Upper lobe of left lung (tissue), 6 donors: ENCODE data around the gene HHAT. TPM values are rescaled to one million over a fixed set of nuclear protein-coding genes. Genes with fewer than 3 reads are reported as not detected.

Experiments
- ATAC-seq, 2 donors: fragments of 200-7000 bp; cut with Tn5 transposase; one replicate each; pipeline ENCODE4 v1.9.1; 2022; ENCODE audit warnings: mild to moderate bottlenecking in 2 of 2, moderate library complexity in 2 of 2; ENCODE audit not compliant: low FRiP score in 2 of 2
- DNase-seq, 2 donors: peaks; one replicate each; pipeline ENCODE4 v3.0.0-alpha.2; 2019 to 2020
- H3K27ac ChIP-seq, 4 donors: fragments of 200-600 bp; sonication (generic); one replicate each; pipeline ENCODE4 v1.5.1; 2016 to 2019
- H3K27me3 ChIP-seq, 4 donors: fragments of 200-600 bp; sonication (generic); one replicate each; pipeline ENCODE4 v1.5.1; 2017 to 2019
- H3K36me3 ChIP-seq, 4 donors: fragments of 200-600 bp; sonication (generic); one replicate each; pipeline ENCODE4 v1.5.1; 2016 to 2019
- H3K4me1 ChIP-seq, 4 donors: fragments of 200-600 bp; sonication (generic); one replicate each; pipeline ENCODE4 v1.5.1; 2018 to 2019
- H3K4me3 ChIP-seq, 4 donors: fragments of 200-600 bp; sonication (generic); one replicate each; pipeline ENCODE4 v1.5.1; 2017 to 2019; ENCODE audit warnings: mild to moderate bottlenecking in 2 of 4, moderate library complexity in 1 of 4
- H3K9me3 ChIP-seq, 4 donors: fragments of 200-600 bp; sonication (generic); one replicate each; pipeline ENCODE4 v1.5.1; 2018 to 2019
- EP300 ChIP-seq, 4 donors: sonication (generic); formaldehyde crosslinking; IDR thresholded peaks; one replicate each; pipeline ENCODE4 v1.5.1; 2017; ENCODE audit warnings: antibody characterized with exemption in 4 of 4, control low read depth in 2 of 4
- POLR2A ChIP-seq, 4 donors: fragments of 450-650 bp; IDR thresholded peaks; one replicate each; pipeline ENCODE4 v1.5.1; 2016 to 2017; ENCODE audit warnings: antibody characterized with exemption in 4 of 4, mild to moderate bottlenecking in 2 of 4
- POLR2AphosphoS5 ChIP-seq, 2 donors: sonication (generic); formaldehyde crosslinking; IDR thresholded peaks; one replicate each; pipeline ENCODE4 v1.5.1; 2017; ENCODE audit warnings: antibody characterized with exemption in 2 of 2
- WGBS, 2 donors: methylation state at CpG; one replicate each; pipeline ENCODE4 v1.1.5; 2017 to 2018; 5-methylcytosine and 5-hydroxymethylcytosine counted together
- total RNA-seq, 6 donors: library from RNA; depleted of rRNA in 4 of 6; stranded (reverse); fragments of >200 nt in 4 of 6; gene quantifications; one replicate each; pipeline versions ENCODE4 v1.1.0 to v1.2.1, GENCODE V29; 2016 to 2021
- TF ChIP-seq, protein P1 (sequence below), 6 experiments: fragments of 450-650 bp in 4 of 6; fragments of 200-600 bp in 2 of 6; sonication (generic) in 2 of 6; IDR thresholded peaks; one replicate each; pipeline ENCODE4 v1.5.1; 2016 to 2019; ENCODE audit warnings: antibody characterized with exemption in 6 of 6
- donor health status: DM: no; HTN: no; CAD: no; lungs with moderate emphysema.
- donor health status: DM: no; HTN: yes; CAD: no; lungs with severe emphysema.

The HHAT gene
- total RNA-seq, 6 donors from 2014 or later: 4.6 to 8.1 (median 5.7) TPM

DNA sequence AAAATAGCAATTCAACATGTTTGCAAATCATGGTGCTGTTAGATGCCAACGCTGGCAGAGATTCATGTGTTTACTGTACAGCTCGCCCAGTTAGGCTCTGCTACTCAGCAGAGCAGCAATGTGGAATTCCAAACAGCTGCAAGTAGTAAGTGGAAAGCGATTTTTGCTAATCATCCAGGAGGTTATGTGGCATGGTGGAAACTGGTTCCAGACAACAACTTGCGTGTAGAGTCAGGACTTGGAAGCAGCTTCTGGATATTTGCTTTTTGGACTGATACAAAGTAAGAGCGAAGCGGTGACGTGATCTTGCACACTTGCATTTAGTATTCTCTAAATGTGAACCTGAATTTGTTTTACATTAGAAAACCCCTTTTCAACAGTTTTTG is 27.1 kb upstream of the HHAT start:
- no peak overlapping the region for H3K4me3 ChIP-seq
- no peak for DNase-seq
- TF ChIP-seq EP300 (IDR thresholded peaks at IDR 0.05) (no peak), POLR2A (IDR thresholded peaks at IDR 0.05) (no peak), POLR2AphosphoS5 (IDR thresholded peaks at IDR 0.05) (no peak)
- TF ChIP-seq, protein P1, sequence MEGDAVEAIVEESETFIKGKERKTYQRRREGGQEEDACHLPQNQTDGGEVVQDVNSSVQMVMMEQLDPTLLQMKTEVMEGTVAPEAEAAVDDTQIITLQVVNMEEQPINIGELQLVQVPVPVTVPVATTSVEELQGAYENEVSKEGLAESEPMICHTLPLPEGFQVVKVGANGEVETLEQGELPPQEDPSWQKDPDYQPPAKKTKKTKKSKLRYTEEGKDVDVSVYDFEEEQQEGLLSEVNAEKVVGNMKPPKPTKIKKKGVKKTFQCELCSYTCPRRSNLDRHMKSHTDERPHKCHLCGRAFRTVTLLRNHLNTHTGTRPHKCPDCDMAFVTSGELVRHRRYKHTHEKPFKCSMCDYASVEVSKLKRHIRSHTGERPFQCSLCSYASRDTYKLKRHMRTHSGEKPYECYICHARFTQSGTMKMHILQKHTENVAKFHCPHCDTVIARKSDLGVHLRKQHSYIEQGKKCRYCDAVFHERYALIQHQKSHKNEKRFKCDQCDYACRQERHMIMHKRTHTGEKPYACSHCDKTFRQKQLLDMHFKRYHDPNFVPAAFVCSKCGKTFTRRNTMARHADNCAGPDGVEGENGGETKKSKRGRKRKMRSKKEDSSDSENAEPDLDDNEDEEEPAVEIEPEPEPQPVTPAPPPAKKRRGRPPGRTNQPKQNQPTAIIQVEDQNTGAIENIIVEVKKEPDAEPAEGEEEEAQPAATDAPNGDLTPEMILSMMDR (IDR thresholded peaks at IDR 0.05): no peak
- no peaks in the 10 kb centered on the region for H3K36me3 ChIP-seq
- no peaks in the 10 kb centered on the region for H3K9me3 ChIP-seq
- ATAC-seq: no peak
- WGBS, 2 donors: 55 to 58% methylated on average over 7 of the region's 7 CpGs
- H3K27me3 ChIP-seq: no peaks in the 10 kb centered on the region
- H3K4me1 ChIP-seq: peaks cover 2 to 13% (median 8%) of the 10 kb centered on the region in 4 donors
- H3K27ac ChIP-seq: no peak overlapping the region

DNA sequence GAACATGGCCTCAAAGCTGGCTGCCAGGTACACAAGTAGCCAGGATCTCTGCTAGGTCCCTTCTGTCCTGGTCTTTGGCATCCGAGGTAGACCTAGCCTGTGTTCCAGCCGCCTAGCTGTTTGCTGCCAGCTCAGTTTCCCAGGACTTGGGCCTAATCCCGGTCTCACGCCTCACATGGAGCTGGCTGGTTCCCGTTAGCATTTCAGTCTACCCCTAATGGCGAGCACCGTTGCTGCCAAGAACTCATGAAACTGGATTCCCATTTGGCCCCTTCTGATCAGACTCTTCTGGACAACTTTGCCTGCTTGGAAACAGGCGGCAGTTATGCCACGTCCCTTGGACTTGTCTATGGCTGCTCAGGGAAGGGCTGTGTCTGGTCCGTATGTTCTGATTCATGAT is 26.2 kb upstream of the HHAT start:
- Histone ChIP-seq H3K27ac (no peak overlapping the region), H3K9me3 (no peaks in the 10 kb centered on the region), H3K36me3 (no peaks in the 10 kb centered on the region), H3K27me3 (no peaks in the 10 kb centered on the region), H3K4me1 (peaks cover 2 to 13% (median 8%) of the 10 kb centered on the region in 4 donors), H3K4me3 (no peak overlapping the region)
- no peak for TF ChIP-seq POLR2AphosphoS5 (IDR thresholded peaks at IDR 0.05)
- TF ChIP-seq, protein P1 (IDR thresholded peaks at IDR 0.05): no peak
- TF ChIP-seq POLR2A (IDR thresholded peaks at IDR 0.05): no peak
- no peak for TF ChIP-seq EP300 (IDR thresholded peaks at IDR 0.05)
- DNase-seq (no peak), ATAC-seq (no peak)
- 80 to 94% methylated on average over 10 of the region's 10 CpGs for WGBS, 2 donors

DNA sequence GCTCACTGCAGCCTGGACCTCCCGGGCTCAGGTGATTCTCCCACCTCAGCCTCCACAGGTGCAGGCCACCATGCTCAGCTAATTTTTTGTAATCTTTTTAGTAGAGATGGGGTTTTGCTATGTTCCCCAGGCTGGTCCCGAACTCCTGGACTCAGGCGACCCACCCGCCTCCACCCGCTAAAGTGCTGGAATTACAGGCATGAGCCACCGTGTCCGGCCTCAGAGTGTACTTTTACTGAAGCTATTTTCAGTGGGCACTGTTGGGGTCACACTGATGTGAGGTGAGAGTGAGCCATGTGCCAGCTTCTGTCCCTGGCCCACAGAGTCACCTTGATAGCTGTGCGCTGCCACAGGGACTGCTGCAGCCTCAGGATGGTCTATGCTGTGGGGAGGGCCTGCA is 25.3 kb upstream of the HHAT start:
- ATAC-seq (no peak), DNase-seq (no peak)
- Histone ChIP-seq H3K27ac (no peak overlapping the region), H3K27me3 (no peaks in the 10 kb centered on the region), H3K4me3 (no peak overlapping the region), H3K4me1 (peaks cover 2 to 13% (median 8%) of the 10 kb centered on the region in 4 donors), H3K36me3 (no peaks in the 10 kb centered on the region), H3K9me3 (no peaks in the 10 kb centered on the region)
- TF ChIP-seq, protein P1 (IDR thresholded peaks at IDR 0.05): no peak
- no peak for TF ChIP-seq POLR2A (IDR thresholded peaks at IDR 0.05)
- TF ChIP-seq EP300 (IDR thresholded peaks at IDR 0.05): no peak
- no peak for TF ChIP-seq POLR2AphosphoS5 (IDR thresholded peaks at IDR 0.05)
- WGBS, 2 donors: 97 to 99% methylated on average over 7 to 8 of the region's 8 CpGs

DNA sequence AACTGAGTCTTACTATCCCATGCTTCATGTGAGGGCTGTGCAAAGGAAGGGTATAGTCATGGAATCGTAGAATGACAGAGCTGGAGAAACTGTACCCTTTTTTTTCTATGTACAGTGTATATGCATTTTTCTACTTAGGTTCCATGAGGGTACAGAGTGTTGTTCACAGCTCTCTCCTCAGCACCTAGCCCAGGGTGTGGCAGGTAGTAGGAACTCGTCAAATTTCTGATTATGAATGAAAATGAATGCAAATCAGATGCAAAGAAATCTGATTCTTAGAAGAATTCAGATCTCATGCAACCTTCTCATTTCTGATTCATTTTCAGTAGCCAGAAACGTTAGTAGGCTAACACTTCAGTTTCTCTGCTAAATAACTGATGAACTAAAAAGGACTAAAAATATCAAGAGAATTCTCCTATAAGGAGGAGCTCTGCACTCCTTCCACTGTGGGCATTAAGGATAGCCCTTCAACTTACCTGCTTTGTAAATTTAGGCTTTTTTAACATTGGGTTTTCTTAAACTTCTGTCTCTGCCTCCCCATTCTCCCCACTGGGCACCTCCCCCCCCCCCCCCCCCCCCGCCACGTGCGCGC is 18.0 kb upstream of the HHAT start:
- WGBS, 2 donors: 19 to 21% methylated on average over 5 to 6 of the region's 7 CpGs
- TF ChIP-seq, protein P1 (IDR thresholded peaks at IDR 0.05): no peak
- TF ChIP-seq POLR2AphosphoS5 (IDR thresholded peaks at IDR 0.05) (no peak), POLR2A (IDR thresholded peaks at IDR 0.05) (no peak), EP300 (IDR thresholded peaks at IDR 0.05) (no peak)
- Histone ChIP-seq H3K36me3 (no peaks in the 10 kb centered on the region), H3K4me1 (peaks cover 7 to 16% (median 10%) of the 10 kb centered on the region in 4 donors), H3K27me3 (no peaks in the 10 kb centered on the region), H3K4me3 (peak overlapping the region in 2 of 4 donors; percentile 28 to 36), H3K27ac (peak overlapping the region in 3 of 4 donors; percentile 73 to 80 (median 80)), H3K9me3 (no peaks in the 10 kb centered on the region)
- DNase-seq (no peak), ATAC-seq (no peak)
